ENCODE measurements around the gene DISC1.

The DISC1 gene

GRCh38 chr1:232057896-232058274 is 431.3 kb downstream of the DISC1 start:
- in situ Hi-C loops (cut with MboI; ENCODE audit: low sequenced_read_pairs): no loop called here

- in situ Hi-C loops (cut with MboI; ENCODE audit: low sequenced_read_pairs): no loop called here
Measured at GRCh38 chr1:232059726-232060374, 433.3 kb downstream of the DISC1 start.

GRCh38 chr1:232062967-232063366 is 436.4 kb downstream of the DISC1 start:
- in situ Hi-C loops (cut with MboI; ENCODE audit: low sequenced_read_pairs): no loop called here

- in situ Hi-C loops (cut with MboI; ENCODE audit: low sequenced_read_pairs): no loop called here
Measured at GRCh38 chr1:232066521-232066920, 439.9 kb downstream of the DISC1 start.

- in situ Hi-C loops (cut with MboI; ENCODE audit: low sequenced_read_pairs): no loop called here
Measured at GRCh38 chr1:232074265-232074664, 447.7 kb downstream of the DISC1 start.

GRCh38 chr1:232077809-232078208 is 451.2 kb downstream of the DISC1 start:
- in situ Hi-C loops (cut with MboI; ENCODE audit: low sequenced_read_pairs): no loop called here

GRCh38 chr1:232084584-232085223 is 458.1 kb downstream of the DISC1 start:
- in situ Hi-C loops (cut with MboI; ENCODE audit: low sequenced_read_pairs): no loop called here

GRCh38 chr1:232090816-232091215 is 464.2 kb downstream of the DISC1 start:
- in situ Hi-C loops (cut with MboI; ENCODE audit: low sequenced_read_pairs): no loop called here
